Left colon (tissue), 2 donors: ENCODE measurements around the gene TBC1D8B. TPM values are rescaled to one million over a fixed set of nuclear protein-coding genes. Genes with fewer than 3 reads are reported as not detected.

Source experiments
- ATAC-seq: fragments of 200-7000 bp; cut with Tn5 transposase; one replicate; pipeline ENCODE4 v1.9.1; 2020; ENCODE audit warnings: mild to moderate bottlenecking, moderate library complexity
- DNase-seq, 2 donors: peaks; one replicate each; pipeline ENCODE4 v3.0.0-alpha.2; 2020
- intact Hi-C, 2 donors: fragments of 100-400 bp; cut with DNase I in 1 of 2; cut with micrococcal nuclease in 1 of 2; formaldehyde crosslinking; loops; one replicate each; pipeline versions ENCODE4 v1.11.2 to v1.14.0; 2022; cut with DNase I, micrococcal nuclease
- total RNA-seq, 2 donors: library from RNA; stranded (reverse); fragmentation: NEBNext Ultra II Directional; extraction: Animal tissue kit (Norgen Biotek cat#: 25700); gene quantifications; one replicate each; pipeline ENCODE4 v1.2.1, GENCODE V29; 2021
- donor health status: DM: no; HTN: no; CAD: no.
- donor health status: DM: yes; HTN: yes; CAD: no.

TBC1D8B gene
- total RNA-seq, 2 donors from 2014 or later = 13.1 to 13.9 TPM

- ATAC-seq (peak; percentile 39), DNase-seq (no peak)
- intact Hi-C loops = loop anchor here in 1 of 2 donors (5.0 kb wide), 1 partner anchor 60 kb away; no protein-coding TSS in a partner anchor
Observed at GRCh38 chrX:106891762-106892460, 89.4 kb downstream of the TBC1D8B start.

DNA sequence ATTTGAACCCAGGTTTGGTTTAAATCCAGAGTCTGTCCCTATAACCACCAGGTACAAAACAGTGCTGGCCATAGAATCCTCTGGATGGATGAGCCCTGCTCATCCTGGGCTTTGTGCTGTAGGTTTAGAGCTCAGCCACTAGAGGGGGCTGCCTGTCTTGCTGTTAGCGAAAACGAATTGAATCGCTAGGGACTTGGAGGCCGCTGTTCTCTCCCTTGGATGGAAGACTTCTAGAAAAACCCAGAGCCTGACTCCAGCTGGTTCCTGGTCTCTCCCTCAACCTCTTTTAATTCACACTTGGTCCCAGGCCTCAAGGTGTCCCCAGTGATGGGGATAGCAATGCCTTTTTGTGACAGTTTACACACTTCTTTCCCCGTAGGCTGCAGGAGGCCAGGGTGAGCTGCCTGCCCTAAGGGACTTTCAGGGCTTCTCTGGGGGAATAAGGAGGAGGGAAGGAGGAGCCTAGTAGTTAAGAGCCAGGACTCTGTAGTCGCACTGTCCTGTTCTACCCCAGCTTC lies 92.0 kb downstream of the TBC1D8B start:
- ATAC-seq = peak; percentile 77
- DNase-seq = peak; percentile 45 to 47
- intact Hi-C loops = loop anchor here in 1 of 2 donors (5.0 kb wide), 1 partner anchor 58 kb away; no protein-coding TSS in a partner anchor

GRCh38 chrX:106894978-106895452 lies 92.5 kb downstream of the TBC1D8B start:
- ATAC-seq (no peak), DNase-seq (no peak)
- intact Hi-C loops = loop anchor here in 1 of 2 donors (5.0 kb wide), 1 partner anchor 57 kb away; no protein-coding TSS in a partner anchor

DNA sequence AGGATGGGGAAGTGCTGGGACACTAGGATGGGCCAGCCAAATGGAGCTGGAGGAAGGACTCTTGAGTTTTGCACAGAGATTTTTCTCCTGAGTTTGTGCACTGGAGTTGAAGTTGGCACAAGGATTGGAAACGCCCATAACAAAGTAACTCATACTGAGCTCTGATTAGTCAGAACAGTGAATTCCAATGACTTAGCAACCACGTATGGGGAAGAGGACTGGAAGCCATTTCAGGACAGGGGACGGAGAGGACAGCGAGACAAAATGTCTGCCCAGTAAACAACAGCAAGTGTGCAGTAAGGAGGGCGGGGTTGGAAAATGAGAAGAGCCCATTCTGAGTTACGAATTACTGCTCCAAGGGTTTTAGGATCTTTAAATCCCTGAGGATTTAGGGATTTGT lies 94.8 kb downstream of the TBC1D8B start:
- DNase-seq (no peak), ATAC-seq (no peak)
- intact Hi-C loops = no loop called here

GRCh38 chrX:106898462-106898861 lies 96.0 kb downstream of the TBC1D8B start:
- DNase-seq = no peak
- intact Hi-C loops = no loop called here
- ATAC-seq = peak; percentile 79

DNA sequence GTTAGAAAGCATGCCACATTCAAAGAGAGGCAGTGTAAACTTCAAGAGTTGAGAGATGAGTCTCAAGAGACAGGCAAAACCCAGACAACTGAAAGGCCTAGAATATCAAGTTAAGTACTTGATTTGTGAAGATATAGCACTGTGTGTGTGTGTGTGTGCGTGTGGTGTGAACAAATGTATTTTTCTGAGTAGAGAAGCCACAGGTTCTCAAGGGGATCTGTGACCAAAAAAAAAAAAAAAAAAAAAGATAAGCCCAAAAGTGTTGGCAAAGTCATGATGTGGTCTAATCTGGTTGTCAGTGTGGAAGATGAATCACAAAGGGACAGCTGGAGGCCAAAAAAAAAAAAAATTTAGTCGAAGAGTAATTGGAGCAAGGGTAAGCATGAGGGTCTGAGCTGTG lies 96.8 kb downstream of the TBC1D8B start:
- intact Hi-C loops = no loop called here
- no peak for DNase-seq
- no peak for ATAC-seq

- intact Hi-C loops = no loop called here
- DNase-seq (no peak), ATAC-seq (no peak)
Observed at GRCh38 chrX:106899841-106900240, 97.4 kb downstream of the TBC1D8B start.

DNA sequence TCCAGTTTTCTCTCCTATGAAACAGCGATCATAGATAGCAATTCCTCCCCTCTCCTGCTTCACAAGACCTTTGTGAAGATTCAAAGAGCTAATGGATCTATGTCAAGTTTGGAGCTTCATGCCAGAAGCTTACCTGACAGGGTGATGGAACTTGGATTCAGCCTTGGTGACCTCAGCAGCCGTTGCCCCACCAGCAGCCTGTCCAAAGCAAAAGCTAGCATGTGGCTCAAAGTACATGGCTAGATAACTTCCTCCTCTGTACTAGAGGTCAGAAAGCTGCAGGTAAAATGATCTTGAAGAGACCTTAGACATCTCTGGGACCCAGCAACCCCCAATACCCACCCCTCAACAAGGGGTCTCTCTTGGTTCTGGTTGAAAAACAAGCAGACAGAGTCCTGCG lies 98.9 kb downstream of the TBC1D8B start:
- intact Hi-C loops = no loop called here
- ATAC-seq = peak; percentile 50

DNA sequence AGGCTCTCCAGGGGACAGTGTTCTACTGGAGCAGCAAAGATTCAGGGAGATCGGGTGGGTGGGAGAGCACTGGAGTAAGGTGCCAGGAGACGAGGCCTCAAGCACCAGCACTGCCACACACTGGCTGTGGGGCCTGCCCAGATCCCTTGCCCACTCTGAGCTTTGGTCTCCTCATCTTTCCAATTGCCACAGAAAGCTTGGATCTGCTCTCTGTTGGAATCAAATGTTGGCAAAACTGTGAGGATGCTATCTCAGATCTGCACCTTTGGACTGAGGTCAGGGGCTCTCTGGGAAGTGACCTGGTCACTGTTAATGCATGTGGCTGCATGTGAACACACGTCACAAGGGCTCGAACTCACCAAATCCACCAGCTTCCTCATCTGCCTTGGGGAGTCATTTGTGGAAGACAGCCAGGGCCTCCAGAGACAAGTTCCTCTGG lies 99.3 kb downstream of the TBC1D8B start:
- no peak for DNase-seq
- no peak for ATAC-seq

More for the DNA sequence above, 98.9 kb downstream of the TBC1D8B start:
- DNase-seq = no peak

GRCh38 chrX:106902684-106903083 lies 100.2 kb downstream of the TBC1D8B start:
- intact Hi-C loops = no loop called here
- DNase-seq (no peak), ATAC-seq (no peak)

More for the DNA sequence above, 99.3 kb downstream of the TBC1D8B start:
- intact Hi-C loops = no loop called here

GRCh38 chrX:106903291-106903824 lies 100.9 kb downstream of the TBC1D8B start, which contains the start of gene RIPPLY1:
RIPPLY1 (minus strand) TSS chrX:106903341; CDS start chrX:106903287, 54 bp downstream.
- no peak for DNase-seq
- no peak for ATAC-seq
- intact Hi-C loops = no loop called here

GRCh38 chrX:106903856-106904528 lies 101.5 kb downstream of the TBC1D8B start:
- intact Hi-C loops = no loop called here
- no peak for ATAC-seq
- no peak for DNase-seq

GRCh38 chrX:106905064-106905708 lies 102.7 kb downstream of the TBC1D8B start:
- DNase-seq (peak in 1 of 2 donors; percentile 10), ATAC-seq (peak; percentile 67)
- intact Hi-C loops = no loop called here

- peak in 1 of 2 donors; percentile 31 for DNase-seq
- intact Hi-C loops = no loop called here
- peak; percentile 83 for ATAC-seq
Observed at GRCh38 chrX:106906361-106906760, 103.9 kb downstream of the TBC1D8B start.

- no peak for DNase-seq
- ATAC-seq = no peak
- intact Hi-C loops = no loop called here
Observed at GRCh38 chrX:106912864-106913263, 110.4 kb downstream of the TBC1D8B start.

GRCh38 chrX:106917830-106918500 lies 115.5 kb downstream of the TBC1D8B start:
- DNase-seq (no peak), ATAC-seq (no peak)

DNA sequence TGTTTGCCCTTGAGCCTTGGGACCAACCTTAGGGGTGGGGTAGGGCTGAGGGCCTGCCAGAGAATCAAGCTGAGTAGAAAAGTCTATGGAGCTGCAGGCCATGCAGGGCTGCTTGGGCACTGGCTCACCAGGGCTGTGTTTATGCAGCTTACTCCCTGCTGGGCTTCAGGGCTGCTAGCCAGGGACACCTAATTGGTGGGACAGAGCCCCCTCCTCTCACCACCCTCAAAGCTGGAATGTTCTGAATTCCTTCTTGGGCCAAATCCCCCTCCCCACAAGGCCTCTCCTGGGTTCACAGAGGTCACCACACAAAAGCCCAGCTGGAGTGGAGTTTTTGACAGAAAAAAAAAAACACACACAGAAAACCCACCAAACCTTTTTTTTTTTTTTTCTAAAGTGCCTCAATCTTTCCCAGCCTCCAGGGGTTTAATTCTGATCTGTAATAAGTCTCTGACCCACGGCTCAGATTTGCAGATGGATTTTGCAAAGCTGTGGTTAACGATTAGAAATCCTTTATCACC lies 117.5 kb downstream of the TBC1D8B start, which contains the start of gene CLDN2:
TSS of gene CLDN2 (plus strand) at position 471 of the 521 bp plus-strand sequence. CDS start 7,827 bp downstream, outside the sequence.
- ATAC-seq = no peak
- intact Hi-C loops = no loop called here
- DNase-seq = no peak

More at GRCh38 chrX:106917830-106918500, 115.5 kb downstream of the TBC1D8B start:
- intact Hi-C loops = no loop called here

DNA sequence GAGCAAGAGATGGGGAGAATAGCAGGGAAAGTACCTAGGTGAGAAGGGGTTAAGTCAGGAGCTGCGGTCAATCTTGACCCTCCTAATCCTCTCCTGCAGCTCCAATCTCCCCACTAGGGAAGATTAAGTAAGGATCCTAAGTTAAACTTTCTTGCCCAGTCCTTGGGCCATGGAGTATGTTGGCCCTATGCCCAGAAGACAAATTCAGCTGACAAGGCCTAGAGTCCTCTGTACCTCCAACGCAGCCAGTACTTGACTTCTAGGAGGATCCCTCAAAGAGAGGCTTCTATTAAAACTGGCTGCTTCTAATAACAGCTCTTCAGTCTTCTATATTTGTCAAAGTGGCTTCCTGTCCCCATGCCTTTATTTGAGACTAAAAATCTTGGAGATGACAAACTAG lies 119.2 kb downstream of the TBC1D8B start:
- intact Hi-C loops = no loop called here
- ATAC-seq (no peak), DNase-seq (no peak)
